Measurements from ENCODE around the gene GRK5.

DNA sequence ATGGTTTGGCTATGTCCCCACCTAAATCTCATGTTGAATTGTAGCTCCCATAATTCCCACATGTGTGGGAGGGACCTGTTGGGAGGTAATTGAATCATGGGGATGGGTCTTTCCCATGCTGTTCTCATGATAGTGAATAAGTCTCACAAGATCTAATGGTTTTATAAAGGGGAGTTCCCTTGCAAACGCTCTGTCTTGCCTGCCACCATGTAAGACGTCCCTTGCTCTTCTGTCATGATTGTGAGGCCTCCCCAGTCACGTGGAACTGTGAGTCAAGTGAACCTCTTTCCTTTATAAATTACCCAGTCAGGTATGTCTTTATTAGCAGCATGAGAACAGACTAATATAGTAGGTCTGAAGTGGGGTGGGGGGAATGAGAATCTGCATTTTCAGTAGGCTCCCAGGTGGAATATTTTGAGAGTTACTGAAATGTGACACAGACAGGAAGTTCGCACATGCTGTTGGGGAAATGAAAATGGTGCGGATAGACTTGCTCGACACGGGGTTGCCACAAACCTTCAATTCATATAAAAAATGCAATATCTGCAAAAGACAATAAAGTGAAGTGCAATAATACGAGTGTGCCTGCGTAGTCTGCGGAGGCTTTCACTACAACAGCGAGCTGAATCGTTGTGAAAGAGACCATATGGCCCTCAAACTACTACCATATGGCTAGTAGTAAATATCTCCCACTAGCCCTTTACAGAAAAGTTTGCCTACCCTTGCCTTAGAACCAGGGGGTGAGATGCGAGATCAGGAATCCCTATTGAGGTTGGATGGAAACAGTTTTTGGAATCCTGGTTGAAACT is 166.1 kb downstream of the GRK5 start:
- TF ChIP-seq, protein P1, sequence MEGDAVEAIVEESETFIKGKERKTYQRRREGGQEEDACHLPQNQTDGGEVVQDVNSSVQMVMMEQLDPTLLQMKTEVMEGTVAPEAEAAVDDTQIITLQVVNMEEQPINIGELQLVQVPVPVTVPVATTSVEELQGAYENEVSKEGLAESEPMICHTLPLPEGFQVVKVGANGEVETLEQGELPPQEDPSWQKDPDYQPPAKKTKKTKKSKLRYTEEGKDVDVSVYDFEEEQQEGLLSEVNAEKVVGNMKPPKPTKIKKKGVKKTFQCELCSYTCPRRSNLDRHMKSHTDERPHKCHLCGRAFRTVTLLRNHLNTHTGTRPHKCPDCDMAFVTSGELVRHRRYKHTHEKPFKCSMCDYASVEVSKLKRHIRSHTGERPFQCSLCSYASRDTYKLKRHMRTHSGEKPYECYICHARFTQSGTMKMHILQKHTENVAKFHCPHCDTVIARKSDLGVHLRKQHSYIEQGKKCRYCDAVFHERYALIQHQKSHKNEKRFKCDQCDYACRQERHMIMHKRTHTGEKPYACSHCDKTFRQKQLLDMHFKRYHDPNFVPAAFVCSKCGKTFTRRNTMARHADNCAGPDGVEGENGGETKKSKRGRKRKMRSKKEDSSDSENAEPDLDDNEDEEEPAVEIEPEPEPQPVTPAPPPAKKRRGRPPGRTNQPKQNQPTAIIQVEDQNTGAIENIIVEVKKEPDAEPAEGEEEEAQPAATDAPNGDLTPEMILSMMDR (conservative IDR thresholded peaks at IDR 0.05) = no peak
- no peak for TF ChIP-seq EZH2 (IDR thresholded peaks at IDR 0.05; ENCODE audit: low read depth)

Measured in PC-9 (cell line).